GM18873 (cell line): ENCODE results near the gene LRRC72.
"Not testable (repeated sequence)": the region's sequence is repeated elsewhere in the genome, so short reads cannot be mapped to it uniquely, and the experiment has no call there.

ENCODE experiments used
- ATAC-seq: cut with Tn5 transposase; IDR thresholded peaks from one replicate; pipeline ENCODE4 v1.9.1; 2021; ENCODE audit warnings: mild to moderate bottlenecking, moderate library complexity, moderate number of reproducible peaks; ENCODE audit not compliant: unreplicated experiment, low FRiP score

Gene LRRC72

DNA sequence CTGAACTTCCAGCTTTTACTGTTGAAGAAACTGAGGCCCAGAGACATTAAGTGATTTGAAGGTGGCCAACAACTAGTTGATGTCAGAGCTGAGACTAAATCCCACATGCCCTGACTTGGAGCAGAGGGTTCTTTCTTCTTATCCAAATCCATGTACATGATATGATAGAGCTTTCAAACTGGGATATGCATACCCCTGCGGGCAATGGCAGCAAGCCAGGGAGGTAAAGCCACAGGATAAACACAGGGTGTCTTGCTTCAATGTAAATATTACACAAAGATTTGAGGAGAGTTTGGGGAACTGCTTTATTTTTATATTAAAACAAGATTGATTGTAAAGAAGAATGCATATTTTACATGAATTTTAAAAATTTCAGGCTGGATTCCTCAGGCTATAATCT is 2.3 kb upstream of the LRRC72 start:
- ATAC-seq: no peak

DNA sequence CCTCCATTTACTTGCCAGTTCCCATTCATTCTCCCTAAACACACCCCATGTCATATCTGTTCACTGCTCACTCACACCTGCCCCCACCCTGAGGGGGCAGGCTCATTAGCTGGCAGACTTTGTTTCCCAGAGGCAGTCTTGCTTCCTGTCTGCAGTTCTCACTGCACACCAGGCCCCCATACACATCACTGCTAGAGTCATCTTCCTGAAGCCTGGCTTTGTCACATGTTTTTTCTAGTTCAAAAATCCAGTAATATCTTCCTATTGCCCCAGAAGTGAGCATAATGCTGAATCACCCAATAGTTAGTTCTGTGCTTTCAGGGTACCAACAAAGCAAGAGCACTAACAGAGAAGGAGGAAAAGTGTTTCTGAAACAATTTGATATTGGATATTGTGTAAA is 1.9 kb downstream of the LRRC72 start:
- no peak for ATAC-seq

DNA sequence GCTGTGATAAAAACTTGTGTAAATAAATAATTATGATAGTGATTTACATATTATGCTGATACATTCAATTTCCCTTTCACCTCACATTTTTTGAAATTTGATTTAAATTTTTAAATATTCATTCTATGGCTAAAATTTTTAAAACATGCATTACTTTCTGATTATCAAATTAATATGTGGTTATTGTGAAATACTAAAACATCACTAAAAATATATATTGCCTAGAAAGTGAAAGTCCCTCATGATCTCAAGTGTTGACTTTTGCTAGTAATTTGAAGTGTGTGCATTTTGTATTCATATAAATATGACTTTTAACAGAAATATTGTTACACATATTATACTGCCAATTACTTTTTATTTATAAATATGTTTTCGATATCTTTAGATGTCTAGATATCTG is 3.1 kb downstream of the LRRC72 start:
- no peak for ATAC-seq

- ATAC-seq: no peak
Measured at GRCh38 chr7:16531707-16532106, 5.1 kb downstream of the LRRC72 start.

DNA sequence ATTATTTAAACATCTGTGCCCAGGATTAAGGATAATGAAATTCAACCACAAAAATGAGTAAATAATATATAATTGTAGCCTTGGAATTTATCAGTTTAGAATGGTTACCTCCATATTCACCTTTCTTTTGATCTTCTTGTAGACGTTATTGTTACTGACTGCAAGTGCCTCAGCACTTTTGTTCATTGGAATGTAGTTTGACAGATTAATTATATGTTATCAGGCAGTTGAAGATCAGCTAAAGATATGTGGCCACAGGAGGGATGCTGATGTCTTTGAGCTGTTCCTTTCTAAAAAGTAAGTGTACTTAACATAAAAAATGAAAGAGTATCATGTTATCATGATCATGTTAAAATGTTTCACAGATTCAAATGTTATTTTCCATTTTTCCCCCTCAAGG is 5.6 kb downstream of the LRRC72 start:
- no peak for ATAC-seq

DNA sequence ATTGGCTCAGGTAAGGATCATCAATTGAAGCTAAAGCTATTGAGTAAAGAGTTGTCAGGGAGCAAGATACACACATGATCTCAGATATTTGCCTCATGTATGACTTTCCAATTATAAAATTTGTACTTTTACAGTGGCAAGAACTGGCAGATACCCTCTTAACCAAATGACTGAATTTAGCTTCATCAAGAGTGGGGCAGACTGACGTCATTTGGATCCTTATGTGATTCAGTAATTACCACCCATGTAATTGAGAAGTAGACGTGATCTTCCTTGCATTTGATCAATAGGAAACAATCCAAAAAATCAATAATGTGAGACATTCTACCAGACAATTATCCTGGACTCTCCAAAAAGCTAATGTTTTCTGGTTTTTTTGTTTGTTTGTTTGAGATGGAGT is 8.9 kb downstream of the LRRC72 start:
- no peak for ATAC-seq

- not testable (repeated sequence) for ATAC-seq
Measured at GRCh38 chr7:16540559-16540958, 13.9 kb downstream of the LRRC72 start.

GRCh38 chr7:16542401-16542800 is 15.8 kb downstream of the LRRC72 start:
- no peak for ATAC-seq

GRCh38 chr7:16543456-16543855 is 16.8 kb downstream of the LRRC72 start:
- no peak for ATAC-seq

DNA sequence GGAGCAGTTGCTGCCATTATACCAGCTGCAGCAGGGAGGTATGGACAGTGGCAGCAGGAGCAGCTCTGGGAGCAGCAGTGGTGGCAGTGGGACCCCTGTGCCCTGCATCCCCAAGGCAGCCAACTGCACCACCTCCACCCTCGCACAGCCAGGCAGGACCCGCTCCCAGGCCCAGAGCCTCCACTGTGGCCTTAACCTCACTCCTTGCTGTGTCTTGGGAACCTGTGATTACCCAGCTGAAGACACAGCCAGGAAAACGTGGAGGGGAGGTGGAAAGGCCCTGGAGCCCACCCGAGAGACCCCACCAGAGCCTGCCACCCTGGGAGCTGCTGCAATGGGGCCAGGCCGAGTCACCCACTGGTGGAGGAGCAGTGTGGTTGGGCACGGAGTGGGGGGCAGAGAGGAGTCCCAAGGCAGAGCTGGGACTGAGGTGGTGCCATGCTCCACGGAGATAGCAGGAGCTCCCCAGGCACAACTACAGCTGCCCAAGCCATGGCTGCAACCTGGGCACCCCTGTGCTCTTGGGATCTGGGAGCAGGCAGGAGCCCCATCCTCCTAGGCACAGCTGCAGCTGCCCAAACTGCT is 20.4 kb downstream of the LRRC72 start:
- no peak for ATAC-seq

GRCh38 chr7:16548428-16548827 is 21.8 kb downstream of the LRRC72 start:
- no peak for ATAC-seq

GRCh38 chr7:16550671-16551070 is 24.0 kb downstream of the LRRC72 start:
- ATAC-seq: no peak

DNA sequence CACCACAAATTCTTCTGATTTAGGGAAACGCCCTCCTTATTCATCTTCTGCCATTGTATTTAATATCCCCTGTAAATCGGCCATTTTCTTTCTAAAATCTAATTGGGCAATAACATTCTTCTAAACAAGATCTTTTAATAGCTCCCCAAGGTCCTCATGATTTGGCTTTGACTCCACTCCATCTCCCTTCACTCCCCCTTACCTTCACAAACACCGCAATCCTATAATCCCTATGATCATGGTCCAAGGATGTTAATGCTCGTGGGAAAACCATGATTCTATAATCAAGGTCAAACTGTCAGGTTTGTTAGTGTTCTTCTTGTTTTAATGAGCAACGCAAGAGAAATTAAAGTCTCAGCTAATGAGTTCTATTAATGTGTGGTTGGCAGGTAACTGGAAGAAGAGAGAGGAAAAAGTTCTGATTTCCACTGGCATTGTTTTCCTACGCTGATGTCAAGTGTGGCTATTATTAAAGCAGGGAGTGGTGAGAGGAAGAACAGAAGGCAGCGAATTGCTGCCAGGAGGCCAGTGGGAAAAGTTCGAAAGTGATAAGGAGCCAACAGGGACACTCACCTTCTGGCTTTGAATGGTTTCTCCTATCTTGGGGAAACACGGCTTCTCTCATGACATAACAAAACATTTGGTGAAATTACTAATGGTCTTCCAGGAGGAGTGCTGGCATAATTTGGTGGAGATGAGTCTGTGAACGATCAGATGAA is 28.1 kb downstream of the LRRC72 start:
- ATAC-seq: no peak

DNA sequence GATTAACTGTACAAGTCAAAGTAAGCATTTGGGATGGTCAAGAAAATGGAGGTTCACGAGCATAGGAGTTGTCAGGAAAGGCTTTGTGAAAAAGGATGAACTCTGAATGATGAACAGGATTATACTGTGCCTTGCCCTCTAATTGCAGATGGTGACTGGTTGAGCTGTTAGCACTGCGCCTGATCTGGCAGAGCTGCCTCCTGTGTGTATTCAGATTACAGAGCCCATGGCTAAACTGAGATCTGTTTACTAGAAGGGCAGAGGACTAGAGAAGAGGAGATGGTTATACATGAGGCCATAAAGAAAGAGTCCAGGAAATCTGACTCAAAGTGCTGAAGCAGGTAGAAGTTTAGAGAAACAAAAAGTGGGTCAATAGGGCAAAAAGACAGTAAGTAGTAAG is 29.7 kb downstream of the LRRC72 start:
- no peak for ATAC-seq

GRCh38 chr7:16558761-16559302 is 32.2 kb downstream of the LRRC72 start:
- ATAC-seq: no peak

GRCh38 chr7:16559497-16560179 is 33.0 kb downstream of the LRRC72 start:
- no peak for ATAC-seq

GRCh38 chr7:16561943-16562342 is 35.3 kb downstream of the LRRC72 start:
- no peak for ATAC-seq

DNA sequence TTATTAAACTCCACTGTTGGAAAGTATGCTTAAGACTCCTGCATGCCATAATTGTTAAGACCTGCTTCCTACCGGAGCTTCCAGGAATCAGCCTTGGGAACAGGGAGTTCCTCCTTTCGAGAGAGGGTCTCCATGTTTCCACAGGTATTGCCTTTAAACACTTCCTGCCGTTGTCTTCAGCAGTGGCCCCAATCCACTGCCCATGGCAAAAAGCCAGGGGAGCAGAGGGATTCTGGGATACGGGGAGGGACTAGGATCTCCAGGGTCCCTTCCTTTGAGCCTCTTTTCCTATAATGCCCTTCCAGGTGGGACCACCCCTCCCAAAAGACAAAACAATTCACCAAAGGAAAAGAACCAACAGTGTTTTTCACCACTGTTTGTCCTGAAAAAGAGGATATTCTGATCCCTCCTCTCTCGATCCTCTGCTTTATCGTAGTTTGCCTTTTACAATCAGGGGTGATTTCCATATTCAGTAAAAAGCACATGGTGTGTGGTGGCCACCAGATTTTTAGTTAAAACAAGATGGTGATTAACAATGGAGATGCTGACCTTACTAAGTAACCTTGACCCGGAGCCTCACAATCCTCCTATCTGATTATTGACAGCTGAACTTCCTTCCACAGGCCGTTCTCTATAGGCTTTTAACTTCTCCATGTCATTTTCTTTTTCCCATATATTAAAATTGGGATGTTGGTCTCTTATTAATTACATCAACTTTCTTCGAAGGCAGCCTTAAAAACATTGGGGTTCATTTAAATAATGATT is 36.0 kb downstream of the LRRC72 start:
- ATAC-seq: no peak

DNA sequence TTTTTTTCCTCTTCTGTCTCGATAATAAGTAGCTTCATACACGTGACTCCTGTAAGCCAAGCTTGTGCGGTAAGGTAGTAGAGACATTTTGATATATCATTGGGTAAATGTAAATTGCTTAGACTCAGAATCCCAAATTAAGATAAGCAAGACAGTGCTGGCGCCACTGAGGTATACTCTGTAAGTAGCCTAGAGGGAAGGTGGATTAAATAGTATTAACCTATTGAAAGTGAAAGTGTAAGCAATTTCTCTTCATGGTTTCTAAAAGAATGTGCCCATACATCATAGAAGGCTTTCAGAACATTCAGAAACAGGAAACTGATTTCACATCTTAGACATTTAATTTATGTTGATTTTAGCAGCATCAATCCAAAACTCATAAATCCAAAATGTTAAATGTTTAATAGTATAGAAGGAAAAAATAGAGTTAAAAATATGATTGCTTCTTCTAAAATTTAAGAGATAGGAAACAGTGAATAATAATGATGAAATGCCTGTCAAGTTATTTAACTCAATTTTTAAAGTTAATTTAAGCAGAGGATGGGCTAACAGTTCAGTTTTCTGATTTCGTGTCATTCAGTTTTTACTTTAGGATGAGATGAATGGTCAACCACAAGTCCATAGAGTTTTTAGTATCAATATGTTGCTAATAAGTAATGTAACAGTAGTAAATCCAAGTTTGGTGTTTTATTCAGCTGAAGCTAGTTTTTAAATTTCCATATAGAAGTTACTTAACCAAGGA is 36.8 kb downstream of the LRRC72 start:
- ATAC-seq: peak; percentile 70

DNA sequence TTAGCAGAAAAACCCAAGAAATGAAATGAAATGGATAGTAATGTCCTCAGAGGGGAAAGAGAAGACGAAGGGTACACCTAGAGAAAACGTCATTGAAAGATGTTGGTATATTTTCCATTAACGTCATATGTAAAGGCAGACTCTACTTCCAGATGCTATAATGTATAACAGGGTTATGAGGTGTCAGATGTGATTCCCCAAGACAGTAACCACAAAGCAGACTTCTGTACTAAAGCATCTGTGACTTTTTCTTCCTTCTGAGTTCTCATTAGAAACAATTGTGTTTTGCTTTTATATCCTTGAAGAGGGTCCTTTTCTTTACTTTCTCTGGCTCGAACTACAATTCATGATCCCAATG is 37.4 kb downstream of the LRRC72 start:
- ATAC-seq: no peak
